Activated CD4-positive, alpha-beta T cell treated with anti-CD3 and anti-CD28 coated beads for 4 hours (primary cell): Measurements from ENCODE around the gene TCAIM.

Experiments
- DNase-seq, 2 donors: peaks; one replicate each; pipeline ENCODE4 v3.0.0-alpha.2; 2020

TCAIM gene, protein sequence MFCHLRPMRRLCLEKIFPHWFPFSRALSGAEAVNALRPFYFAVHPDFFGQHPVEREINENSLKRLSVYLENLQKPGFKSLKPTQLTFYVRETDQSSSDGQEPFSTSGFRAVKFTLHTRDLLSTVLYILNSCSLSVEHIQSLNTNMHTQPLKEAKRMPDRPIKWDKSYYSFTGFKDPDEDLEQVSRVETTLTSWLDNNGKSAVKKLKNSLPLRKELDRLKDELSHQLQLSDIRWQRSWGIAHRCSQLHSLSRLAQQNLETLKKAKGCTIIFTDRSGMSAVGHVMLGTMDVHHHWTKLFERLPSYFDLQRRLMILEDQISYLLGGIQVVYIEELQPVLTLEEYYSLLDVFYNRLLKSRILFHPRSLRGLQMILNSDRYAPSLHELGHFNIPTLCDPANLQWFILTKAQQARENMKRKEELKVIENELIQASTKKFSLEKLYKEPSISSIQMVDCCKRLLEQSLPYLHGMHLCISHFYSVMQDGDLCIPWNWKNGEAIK

DNA sequence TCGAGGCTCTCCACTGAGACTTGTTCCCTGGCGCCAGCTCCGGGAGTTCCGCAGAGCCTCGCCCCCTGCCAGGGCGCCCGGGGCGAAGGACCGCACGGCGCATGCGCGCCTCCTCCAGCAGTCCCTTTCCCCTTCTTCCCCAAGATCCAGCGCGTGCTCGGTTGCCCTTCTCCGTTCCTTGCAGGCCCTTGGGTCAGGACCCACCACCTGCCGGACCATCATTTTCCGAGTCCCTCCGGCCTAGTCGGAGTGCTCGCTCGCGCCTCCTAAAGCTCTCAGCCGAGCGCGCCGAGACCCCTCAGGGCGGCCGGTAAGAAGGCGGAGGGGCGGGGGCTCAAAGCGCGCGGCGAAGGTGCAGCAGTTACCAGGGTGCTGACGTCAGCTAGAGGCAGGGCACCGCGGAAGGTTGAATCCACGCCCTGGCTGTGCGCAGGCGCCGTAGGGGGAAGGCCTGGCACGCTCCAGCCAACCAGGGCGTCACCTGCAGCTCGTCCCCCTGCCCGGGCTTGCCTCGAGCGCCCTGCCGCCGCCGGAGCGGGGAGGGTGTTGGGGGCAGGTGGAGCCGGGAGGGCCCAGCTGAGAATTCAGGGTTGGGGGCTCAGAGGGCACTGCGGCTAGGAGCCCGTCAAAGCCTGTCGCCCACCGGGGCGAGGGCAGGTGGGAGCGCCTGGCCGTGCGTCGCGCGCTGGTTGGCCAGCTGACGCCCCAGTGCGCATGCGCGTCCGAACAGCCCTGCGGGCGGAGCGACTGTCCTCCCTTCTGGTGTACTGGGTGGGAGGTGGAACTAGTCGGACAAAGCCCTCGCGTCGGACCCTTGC is at the start of gene TCAIM:
TSS of gene TCAIM (plus strand) at position 757 of the 818 bp plus-strand sequence. CDS start 16,017 bp downstream, outside the sequence.
- DNase-seq, result peak; percentile 98 to 99

DNA sequence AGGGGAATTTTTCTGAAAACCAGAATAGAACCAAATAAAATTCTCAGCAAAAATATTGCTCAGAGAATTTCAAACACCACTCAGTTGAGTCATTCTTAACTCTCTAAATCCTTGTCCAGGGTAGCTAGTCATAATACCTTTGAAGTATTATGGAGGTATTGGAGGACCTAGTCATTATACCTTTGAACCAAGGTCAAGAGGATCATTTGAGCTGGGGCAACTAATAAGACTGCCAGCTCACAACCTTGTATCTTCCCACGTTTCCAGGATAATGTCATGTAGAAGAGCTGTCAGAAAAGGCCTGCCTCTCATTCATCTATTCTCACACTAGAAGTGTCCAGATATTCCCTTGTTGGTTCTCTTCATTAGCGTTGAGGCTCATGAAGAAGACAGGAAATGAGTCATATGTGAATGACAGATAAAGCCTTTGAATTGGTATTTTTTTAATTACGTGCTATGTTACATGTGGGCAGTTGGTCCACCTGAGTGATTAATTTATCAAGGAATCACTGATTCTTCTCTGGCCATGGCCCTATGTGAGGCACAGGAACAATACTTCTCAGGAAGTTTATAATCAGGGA is 48.6 kb upstream of the TCAIM start:
- no peak for DNase-seq

DNA sequence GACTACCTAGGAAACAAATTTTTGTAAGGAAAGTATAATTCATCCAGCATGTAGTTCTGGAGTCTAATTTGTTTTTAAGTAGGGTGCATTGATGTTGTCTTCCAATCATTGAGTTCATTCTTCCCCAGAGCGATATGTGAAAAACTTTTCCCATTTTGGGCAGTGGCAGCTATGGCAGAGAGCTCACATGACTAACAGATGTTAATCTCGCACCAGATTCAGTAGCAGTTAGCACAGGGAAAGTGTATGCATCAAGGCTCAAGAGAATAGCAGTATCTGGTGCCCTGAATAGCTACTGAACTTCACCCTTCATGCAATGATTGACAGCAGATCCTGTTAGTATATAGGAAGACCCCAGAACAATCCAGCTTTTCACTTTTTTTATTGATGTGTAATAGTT is 46.3 kb upstream of the TCAIM start:
- DNase-seq, result no peak

DNA sequence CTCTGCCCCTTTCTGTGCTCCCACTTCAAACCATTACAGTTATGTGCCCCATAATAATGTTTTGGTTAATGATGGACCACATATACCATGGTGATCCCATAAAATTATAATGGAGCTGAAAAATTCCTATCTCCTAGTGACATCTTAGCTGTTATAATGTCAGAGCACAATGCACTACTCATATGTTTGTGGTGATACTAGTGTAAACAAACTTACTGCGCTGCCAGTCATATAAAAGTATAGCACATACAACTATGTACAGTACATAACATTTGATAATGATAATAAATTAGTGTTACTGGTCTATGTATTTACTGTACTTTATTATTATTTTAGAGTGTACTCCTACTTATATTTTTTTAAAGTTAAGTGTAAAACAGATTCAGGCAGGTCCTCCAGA is 45.6 kb upstream of the TCAIM start:
- no peak for DNase-seq

DNA sequence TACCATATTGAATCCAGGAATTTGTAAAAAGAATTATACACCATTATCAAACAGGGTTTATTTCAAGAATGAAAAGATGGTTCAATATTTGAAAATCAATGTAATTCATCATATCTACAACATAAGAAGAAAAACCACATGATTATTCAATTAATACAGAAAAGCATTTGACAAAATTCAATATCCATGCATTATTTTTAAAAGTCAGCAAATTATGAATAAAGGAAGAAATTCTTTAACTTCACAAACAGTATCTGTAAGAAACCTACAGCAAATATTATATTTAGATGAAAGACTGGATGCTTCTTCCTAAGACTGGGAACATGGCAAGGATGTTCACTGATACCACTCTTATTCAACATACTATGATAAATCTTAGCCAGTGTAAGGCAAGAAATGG is 41.3 kb upstream of the TCAIM start:
- no peak for DNase-seq

DNA sequence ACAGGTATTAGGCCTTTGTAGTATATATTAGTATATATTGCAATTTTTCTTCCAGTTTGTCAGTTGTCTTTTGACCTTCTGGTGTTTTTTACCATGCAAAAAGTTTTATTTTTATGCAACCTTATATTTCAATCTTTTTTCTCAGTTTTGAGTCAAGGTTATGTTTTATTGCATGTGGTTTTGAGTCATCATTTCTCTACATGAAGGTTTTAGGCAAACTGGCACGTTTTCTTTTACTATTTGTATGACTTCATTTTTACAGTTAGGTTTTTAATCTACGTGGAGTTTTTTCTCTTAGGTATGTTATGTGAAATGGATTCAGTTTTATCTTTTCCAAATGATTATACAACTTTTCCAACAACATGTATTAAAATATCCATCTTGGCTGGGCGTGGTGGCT is 36.8 kb upstream of the TCAIM start:
- no peak for DNase-seq

DNA sequence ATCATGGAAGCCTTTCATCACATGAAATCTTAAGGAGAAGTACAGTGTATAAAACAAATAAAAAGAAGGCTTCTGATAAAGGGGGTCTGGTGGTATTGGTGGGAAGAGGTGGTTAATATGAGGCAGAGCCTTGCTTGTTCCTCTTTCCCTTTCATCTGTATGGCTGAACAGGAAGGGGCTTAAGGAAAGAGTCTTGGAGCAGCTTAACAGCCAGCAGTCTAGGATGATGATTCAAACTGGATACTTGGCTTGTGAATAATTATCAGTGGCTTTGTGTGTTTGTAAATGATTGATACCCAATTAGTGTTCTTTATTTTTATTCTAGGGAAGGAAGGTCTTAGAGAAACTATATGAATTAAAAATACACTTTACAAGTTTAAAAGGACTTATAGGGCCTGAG is 29.1 kb upstream of the TCAIM start:
- DNase-seq, result no peak

DNA sequence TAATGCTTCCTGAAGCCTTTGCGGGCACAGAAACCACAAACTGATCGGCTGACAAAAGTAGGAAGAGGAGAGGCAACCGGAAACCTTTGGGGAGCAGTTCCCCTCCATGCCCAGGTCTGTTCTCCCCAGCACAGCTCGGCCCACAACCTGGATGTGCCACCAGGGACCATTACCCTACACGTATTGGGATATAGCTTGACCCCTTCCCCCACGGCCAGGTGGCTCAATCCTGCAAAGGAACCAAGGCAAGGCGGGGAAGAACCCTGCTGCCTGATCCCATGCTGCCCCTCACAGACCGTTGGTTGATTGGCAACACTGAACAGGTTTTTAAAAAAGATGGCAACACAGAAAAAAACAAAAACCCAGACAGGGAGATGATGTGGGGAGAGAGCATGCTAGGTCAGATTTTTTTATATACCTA is 19.7 kb upstream of the TCAIM start:
- DNase-seq, result no peak

DNA sequence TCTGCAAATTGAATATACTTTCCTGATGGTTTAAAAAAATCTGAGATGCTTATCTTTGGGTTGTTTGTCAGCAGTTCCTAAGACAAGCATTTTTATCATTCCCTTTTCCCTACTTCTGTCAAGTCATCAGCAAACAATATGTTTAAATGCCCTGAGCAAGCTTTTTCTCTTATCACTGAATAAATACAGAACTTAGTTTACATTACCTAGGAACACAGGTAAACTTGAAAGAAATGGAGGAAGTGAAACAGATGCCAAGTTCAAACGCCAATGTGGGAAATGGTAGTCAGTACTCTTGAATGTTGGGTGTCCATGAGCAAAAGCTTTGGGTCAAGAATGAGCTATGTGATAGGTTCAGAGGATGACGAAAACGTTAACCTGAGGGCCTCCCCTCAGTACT is 17.2 kb upstream of the TCAIM start:
- no peak for DNase-seq

DNA sequence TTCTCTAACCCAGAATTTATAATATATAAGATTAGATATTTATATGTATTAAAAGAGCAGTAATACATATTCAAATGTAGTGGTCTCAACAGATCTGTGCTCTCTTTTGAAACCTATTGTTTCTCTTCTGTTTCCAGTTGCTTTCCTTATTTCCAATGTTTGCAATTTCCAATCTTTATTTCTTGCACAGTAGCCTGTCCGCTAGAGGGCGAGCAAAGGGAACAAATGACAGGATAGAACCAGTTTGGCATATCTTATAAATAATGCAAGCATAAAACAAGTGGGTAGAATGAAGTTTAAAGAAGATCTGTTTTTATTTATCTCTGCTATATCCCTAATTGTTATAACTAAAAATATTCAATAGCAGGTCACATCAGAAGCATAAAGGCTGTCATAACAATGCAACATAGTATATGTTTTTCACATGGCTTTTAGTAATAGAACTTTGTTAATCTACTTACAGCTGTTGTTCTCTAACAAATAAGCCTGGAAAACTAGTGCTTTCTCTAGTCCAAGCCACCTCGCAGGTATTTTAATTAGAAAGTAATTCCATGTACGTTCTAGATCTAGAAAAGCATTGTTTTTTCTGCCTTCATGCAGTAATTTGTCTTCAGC is 15.1 kb upstream of the TCAIM start:
- peak; percentile 42 to 58 for DNase-seq

DNA sequence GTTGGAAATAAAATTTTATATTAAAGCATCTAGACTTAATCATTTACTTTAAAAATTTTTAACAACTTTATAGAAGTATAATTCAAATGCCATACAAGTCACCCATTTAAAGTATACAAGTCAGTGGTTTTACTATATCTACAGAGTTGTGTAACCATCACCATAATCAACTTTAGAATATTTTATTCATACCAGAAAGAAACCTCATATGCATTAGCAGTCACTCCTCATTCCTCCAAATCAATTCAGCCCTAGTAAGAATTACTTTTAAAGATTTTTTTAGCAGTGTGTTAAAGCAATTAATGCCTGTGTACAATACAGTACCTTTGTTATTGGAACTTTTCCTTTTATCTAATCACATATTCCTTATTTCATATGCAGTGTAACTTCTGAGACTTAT is 14.0 kb upstream of the TCAIM start:
- no peak for DNase-seq

DNA sequence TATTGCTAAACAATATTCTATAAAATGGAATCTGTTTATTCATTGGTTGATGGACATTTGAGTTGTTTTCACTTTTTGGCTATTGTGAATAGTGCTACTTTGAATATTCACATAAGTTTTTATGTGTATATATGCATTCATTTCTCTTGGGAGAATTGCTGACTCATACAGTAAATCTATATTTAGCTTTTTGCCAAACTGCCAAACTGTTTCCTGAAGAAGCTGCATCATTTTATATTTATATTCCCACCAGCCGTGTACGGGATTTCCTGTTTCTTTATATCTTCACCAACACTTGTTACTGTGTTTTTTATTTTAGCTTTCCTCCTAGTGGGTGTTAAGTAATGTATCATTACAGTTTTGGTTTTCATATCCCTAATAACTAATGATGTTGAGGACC is 12.5 kb upstream of the TCAIM start:
- no peak for DNase-seq

DNA sequence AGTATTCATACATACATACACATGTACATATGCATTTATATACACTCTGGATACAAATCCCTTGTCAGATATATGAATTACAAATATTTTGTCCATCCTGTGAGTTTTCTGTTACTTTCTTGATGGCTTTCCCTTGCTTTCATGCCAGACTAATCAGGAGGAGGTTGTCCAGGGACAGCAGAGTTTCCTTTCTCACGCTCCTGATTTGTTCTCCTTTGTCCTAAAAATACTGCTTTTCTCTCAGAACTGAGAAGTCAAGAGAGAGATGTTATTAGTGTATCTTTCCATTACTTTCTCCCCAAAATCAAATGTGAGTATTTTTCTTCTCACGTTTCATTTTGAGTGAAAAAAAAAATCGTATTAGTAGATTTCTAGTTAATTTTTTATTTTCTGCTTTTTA is 12.1 kb upstream of the TCAIM start:
- no peak for DNase-seq

DNA sequence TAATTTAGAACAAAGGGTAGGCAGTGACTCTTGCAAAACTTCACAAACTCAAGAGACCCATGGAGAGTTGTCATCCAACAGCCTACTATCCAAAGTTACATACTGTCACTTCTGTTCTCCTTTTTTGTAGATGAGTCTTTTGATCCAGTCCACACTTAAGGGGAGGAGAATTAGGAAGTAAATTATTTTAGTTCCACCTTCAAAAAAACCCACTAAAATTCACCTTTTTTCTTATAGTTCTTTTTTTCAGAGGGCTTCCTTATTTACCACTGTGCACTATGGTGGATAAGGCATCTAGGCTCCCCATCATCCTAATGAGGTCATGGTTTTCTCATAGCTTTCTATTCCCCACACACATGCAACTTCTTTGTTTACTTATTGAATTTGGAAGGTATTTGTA is 8.6 kb upstream of the TCAIM start:
- DNase-seq, result no peak

DNA sequence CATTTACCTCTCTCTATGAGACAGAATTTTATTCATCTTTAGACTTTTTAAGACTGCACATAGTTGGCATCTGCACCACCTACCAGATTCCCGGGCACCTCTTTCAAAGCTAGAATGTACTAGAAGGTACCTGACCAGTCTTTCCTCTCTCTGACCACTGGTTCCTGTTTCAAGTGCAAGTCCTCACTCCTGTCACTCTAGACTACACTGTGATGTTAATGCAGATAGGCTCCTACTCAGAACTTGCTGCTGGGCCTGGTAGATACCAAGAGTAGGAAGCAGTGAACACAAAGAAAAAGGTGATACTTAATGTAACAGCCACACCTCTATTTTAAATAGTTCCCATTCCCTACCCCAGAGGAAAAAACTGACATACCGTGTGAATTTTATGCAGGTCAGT is 8.1 kb upstream of the TCAIM start:
- no peak for DNase-seq

DNA sequence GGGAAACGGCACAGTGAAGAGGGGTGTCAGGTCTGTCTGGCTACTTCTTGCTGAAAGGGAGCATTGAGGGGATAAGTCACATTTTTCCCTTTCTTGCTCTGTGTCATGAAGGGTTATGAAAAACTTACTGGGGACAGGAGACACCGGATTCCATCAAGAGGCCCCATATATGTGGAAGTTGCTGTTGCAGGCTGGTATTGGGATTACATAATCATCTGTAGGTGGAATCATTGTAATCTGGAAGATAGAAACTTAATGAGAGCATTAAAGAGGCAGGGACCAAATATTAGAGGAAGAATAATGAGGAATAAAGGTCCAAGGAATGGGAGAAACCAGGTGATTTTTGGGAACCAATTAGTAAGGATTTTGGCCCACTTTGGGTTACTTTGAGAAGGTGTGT is 4.2 kb upstream of the TCAIM start:
- DNase-seq, result no peak

DNA sequence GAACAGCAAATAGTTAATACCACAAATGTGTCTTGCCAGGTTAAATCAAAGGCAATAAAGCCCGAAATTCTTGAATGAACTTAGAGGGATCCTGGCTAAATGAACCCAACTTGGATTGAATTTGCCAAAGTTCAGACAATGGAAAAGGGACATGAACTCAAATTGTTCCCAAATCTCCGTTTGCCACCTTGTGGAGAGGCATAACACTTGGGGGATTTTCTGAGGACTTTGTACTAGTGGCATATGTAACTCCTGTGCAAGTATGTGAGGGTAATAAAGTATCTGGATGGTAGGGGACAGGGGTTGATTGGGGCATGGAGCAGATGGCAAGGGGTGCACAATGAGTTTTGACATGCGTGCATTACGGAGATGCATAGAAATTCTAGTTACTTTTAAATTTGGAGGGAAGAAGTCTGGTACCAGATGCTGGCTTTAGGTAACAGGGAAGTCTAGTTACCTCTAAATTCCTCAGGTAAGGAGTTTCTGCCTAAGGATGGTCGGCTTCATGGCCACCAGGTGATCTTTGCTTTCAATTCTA is 1.2 kb upstream of the TCAIM start:
- DNase-seq, result no peak

DNA sequence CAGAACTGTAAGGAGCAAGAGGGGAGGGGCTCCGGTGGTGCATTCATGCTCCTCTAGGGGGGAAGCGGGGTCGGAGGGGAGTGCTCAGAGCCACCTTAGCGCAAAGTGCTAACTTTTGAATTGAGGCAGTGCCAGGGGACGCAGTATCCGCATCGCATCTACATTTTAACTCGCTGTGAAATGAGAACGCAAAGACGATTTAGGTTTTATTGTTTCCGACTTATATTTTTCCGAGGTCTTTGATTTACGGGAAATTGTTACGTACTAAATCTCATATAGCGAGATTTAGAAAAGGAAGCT is 212 bp downstream of the TCAIM start:
- DNase-seq, result no peak

DNA sequence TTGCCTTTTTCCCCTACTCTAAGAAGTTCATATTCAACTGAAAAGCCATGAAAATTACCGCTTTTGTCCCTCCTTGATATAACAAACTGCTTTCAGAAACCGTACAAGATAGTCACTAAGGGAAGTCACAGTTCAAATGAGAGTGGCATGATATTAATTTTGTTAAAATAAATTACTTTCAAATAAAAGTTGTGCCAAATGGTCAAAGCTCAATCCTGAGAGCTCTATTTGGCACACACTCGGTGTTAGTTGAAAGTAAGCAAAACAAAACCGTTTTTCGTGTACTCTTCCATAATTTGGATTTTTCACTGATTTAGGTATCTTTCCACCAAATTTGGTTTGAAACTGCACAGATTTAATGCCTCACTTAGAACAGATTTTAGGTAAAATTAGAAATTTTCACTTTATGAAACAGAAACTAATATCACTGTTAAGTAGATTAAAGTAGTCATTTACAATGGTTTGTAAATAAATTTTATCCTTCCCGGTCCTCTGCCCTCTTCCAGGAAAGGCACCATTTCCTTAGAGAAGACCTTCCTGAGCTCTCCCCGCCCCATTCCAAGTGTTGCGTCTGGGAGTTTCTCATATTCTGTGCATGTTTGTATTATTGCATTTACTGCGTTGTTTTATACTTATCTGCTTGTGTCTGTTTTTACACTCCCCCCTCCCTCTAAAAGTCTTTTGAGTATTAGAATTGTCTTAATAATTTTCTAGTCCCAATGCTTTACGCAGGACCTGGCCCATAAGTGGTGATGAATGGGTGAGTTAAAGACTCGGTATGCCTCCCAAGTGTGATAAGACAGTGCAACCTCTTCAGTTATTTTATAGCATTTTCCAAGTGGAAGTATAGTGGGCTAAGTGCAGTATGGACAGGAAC is 853 bp downstream of the TCAIM start:
- no peak for DNase-seq

DNA sequence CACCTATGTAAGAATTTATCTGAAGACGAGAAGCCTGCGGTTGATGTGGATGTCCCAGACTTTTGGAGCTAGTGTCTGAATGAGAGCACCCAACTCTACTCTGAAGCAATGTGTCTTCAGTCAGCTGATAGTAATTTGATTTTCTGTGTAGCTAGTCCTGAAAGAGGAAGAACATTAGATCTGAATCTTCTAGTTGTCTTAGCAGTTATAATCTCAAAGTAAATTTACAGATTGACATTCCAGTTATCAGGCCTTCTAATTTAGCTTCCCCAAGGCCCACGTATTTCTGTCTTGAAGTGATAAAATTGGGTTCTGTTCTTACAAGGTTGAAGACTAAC is 1.5 kb downstream of the TCAIM start:
- DNase-seq, result no peak

DNA sequence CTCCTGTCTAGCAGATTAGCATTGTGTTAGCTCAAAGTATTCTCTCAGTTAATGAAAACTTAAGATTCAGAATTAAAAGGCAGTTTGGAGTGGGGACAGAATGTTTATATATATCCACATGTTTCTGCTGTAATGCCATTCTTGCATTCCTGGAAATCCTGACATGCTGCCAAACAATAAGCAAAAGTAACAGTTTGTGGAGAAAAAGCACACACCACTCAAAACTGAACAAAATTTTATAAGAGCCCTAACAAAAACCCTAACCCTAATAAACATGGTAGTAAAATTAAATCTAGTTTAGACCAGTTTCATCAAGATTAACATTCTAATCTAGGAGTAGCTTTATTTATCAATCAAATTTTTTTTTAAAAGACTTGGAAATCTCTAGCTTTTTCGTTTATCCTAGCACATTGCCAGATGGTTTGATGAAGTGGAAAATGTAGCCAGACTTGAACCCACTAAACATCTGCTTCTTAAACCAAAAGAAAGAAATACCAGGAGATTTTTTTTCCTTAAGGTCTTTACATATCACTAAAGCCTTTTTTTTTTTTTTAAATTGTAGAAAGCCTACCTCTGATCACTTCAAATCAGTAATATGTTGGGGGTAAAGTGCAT is 3.7 kb downstream of the TCAIM start:
- DNase-seq, result no peak

DNA sequence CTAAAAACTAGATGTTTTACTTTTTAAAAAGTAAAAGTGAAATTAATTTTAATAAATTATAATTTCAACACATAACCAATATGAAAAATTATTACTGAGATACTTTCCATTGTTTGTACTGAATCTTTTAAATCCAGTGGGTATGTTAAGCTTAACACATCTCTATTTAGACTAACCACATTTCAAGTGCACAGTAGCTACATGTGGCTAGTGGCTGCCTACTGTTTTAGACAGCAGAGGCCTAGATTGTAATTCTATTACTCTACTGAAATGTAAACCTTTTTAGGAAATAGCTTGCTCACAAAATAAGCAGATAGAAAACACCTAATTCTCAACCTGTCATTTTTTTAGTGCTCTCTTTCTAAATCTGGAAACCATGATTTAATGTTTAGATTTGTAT is 4.9 kb downstream of the TCAIM start:
- DNase-seq, result no peak
